H1 (cell line): Measurements from ENCODE around the gene CAMTA1. TPM values are rescaled to one million over a fixed set of nuclear protein-coding genes. Genes with fewer than 3 reads are reported as not detected.

Experiments
- CTCF ChIA-PET: fragments of 300-600 bp; sonication (Branson Sonifier 250); formaldehyde crosslinking; loops from one replicate; lab custom pipeline; 2021; ENCODE audit not compliant: partially characterized antibody; lab: Charles Lee
- POLR2A ChIA-PET: fragments of 300-600 bp; sonication (Branson Sonifier 250); formaldehyde crosslinking; loops from one replicate; lab custom pipeline; 2021; ENCODE audit warnings: inconsistent platforms; ENCODE audit not compliant: partially characterized antibody; lab: Charles Lee
- DNase-seq, 2 experiments: peaks; one replicate each; pipeline versions ENCODE4 v3.0.0 to v3.0.0-alpha.2; 2010 to 2022; ENCODE audit warnings: low spot score in 2 of 2, low read depth in 1 of 2, mixed read lengths in 1 of 2
- FAIRE-seq: peaks from 2 replicates; lab custom pipeline; 2011; peaks lifted over from hg19 to GRCh38; lab: Jason Lieb, UNC
- H2AFZ ChIP-seq: 2 replicates; pipeline ENCODE4 v1.8.1; 2012; ENCODE audit warnings: low read length, inconsistent platforms
- H2AK5ac ChIP-seq: 2 replicates; pipeline ENCODE4 v1.6.1; 2013; ENCODE audit warnings: low read depth, low read length
- H2BK120ac ChIP-seq: replicated peaks from 2 replicates; pipeline ENCODE3; 2013; ENCODE audit warnings: low read depth, low read length, inconsistent platforms
- H2BK12ac ChIP-seq: 2 replicates; pipeline ENCODE4 v1.6.1; 2013; ENCODE audit warnings: low read depth, low read length
- H2BK15ac ChIP-seq: 2 replicates; pipeline ENCODE4 v1.6.1; 2013; ENCODE audit warnings: low read length
- H2BK20ac ChIP-seq: 2 replicates; pipeline ENCODE4 v1.6.1; 2013; ENCODE audit warnings: low read length
- H2BK5ac ChIP-seq: 2 replicates; pipeline ENCODE4 v1.6.1; 2013; ENCODE audit warnings: low read depth, low read length
- H3K14ac ChIP-seq: 2 replicates; pipeline ENCODE4 v1.6.1; 2013; ENCODE audit warnings: inconsistent platforms; ENCODE audit not compliant: insufficient read length
- H3K18ac ChIP-seq: 2 replicates; pipeline ENCODE4 v1.6.1; 2013; ENCODE audit warnings: low read length; ENCODE audit errors: extremely low read depth
- H3K23ac ChIP-seq: 2 replicates; pipeline ENCODE4 v1.6.1; 2013; ENCODE audit warnings: inconsistent platforms; ENCODE audit not compliant: insufficient read length
- H3K23me2 ChIP-seq: 2 replicates; pipeline ENCODE4 v1.6.1; 2013; ENCODE audit warnings: low read depth, low read length
- H3K27ac ChIP-seq: 2 replicates; pipeline ENCODE4 v1.6.1; 2011; ENCODE audit warnings: low read depth, low read length, inconsistent platforms
- H3K27me3 ChIP-seq, 4 experiments: replicated peaks in 1 of 4; 1 replicate in 1 of 4; 2 replicates in 3 of 4; pipeline versions ENCODE4 v1.6.1 to v1.8.1; 2011 to 2013; ENCODE audit warnings: low read length in 3 of 4, mild to moderate bottlenecking in 3 of 4, inconsistent platforms in 2 of 4, mixed read lengths in 2 of 4, moderate library complexity in 1 of 4; ENCODE audit not compliant: control insufficient read depth in 3 of 4, insufficient read depth in 3 of 4; ENCODE audit errors: extremely low read depth in 1 of 4
- H3K36me3 ChIP-seq, 4 experiments: 2 replicates each; pipeline versions ENCODE4 v1.6.1 to v1.8.1; 2011 to 2013; ENCODE audit warnings: mild to moderate bottlenecking in 4 of 4, low read length in 3 of 4, moderate library complexity in 2 of 4, control low read depth in 1 of 4, inconsistent platforms in 1 of 4; ENCODE audit not compliant: insufficient read depth in 4 of 4, control insufficient read depth in 2 of 4
- H3K4ac ChIP-seq: replicated peaks from 2 replicates; pipeline ENCODE3; 2013; ENCODE audit warnings: low read length, low read depth, mixed read lengths, inconsistent platforms; ENCODE audit not compliant: insufficient read length
- H3K4me1 ChIP-seq, 4 experiments: replicated peaks in 1 of 4; 1 replicate in 1 of 4; 2 replicates in 3 of 4; pipeline versions ENCODE4 v1.6.1 to v1.8.1; 2011 to 2013; ENCODE audit warnings: low read length in 3 of 4, inconsistent platforms in 2 of 4, mixed read lengths in 1 of 4; ENCODE audit not compliant: insufficient read depth in 4 of 4, control insufficient read depth in 3 of 4
- H3K4me2 ChIP-seq, 2 experiments: 2 replicates each; pipeline versions ENCODE4 v1.6.1 to v1.8.1; 2011 to 2013; ENCODE audit warnings: low read depth in 2 of 2, low read length in 2 of 2, control low read depth in 1 of 2, inconsistent platforms in 1 of 2, mild to moderate bottlenecking in 1 of 2; ENCODE audit not compliant: insufficient read depth in 1 of 2
- H3K4me3 ChIP-seq, 4 experiments: fragments of 200-600, 300-600 bp in 1 of 4; sonication (generic), shearing (Covaris generic), sonication (Bioruptor Twin) in 1 of 4; 2 replicates each; pipeline versions ENCODE4 v1.5.1 to v1.8.1; 2011 to 2016; ENCODE audit warnings: low read length in 4 of 4, low read depth in 3 of 4, control low read depth in 2 of 4, inconsistent platforms in 2 of 4, mild to moderate bottlenecking in 2 of 4, mixed read lengths in 1 of 4, moderate library complexity in 1 of 4; ENCODE audit not compliant: insufficient read depth in 2 of 4; ENCODE audit errors: extremely low read depth in 1 of 4
- H3K56ac ChIP-seq: replicated peaks from 2 replicates; pipeline ENCODE3; 2013; ENCODE audit warnings: low read depth, mild to moderate bottlenecking, mixed read lengths, low read length, inconsistent platforms; ENCODE audit not compliant: insufficient read length
- H3K79me1 ChIP-seq: 2 replicates; pipeline ENCODE4 v1.6.1; 2013; ENCODE audit warnings: low read depth, low read length, control low read depth
- H3K79me2 ChIP-seq, 2 experiments: 2 replicates each; pipeline versions ENCODE4 v1.6.1 to v1.8.1; 2012 to 2013; ENCODE audit warnings: low read length in 2 of 2, mild to moderate bottlenecking in 2 of 2, inconsistent platforms in 1 of 2; ENCODE audit not compliant: insufficient read depth in 2 of 2, control insufficient read depth in 1 of 2
- H3K9ac ChIP-seq, 4 experiments: replicated peaks in 1 of 4; 1 replicate in 1 of 4; 2 replicates in 3 of 4; pipeline versions ENCODE4 v1.6.1 to v1.8.1; 2011 to 2013; ENCODE audit warnings: low read depth in 3 of 4, low read length in 3 of 4, control low read depth in 2 of 4, mild to moderate bottlenecking in 2 of 4, moderate library complexity in 2 of 4, inconsistent platforms in 1 of 4; ENCODE audit errors: extremely low read depth in 1 of 4
- H3K9me3 ChIP-seq, 2 experiments: 2 replicates each; pipeline versions ENCODE4 v1.6.1 to v1.8.1; 2012 to 2013; ENCODE audit warnings: mild to moderate bottlenecking in 2 of 2, moderate library complexity in 2 of 2, control low read depth in 1 of 2, inconsistent platforms in 1 of 2, low read depth in 1 of 2, low read length in 1 of 2, mixed read lengths in 1 of 2; ENCODE audit not compliant: insufficient read depth in 2 of 2
- H4K20me1 ChIP-seq, 2 experiments: replicated peaks in 1 of 2; 2 replicates each; pipeline versions ENCODE3 to v1.8.1; 2011 to 2013; ENCODE audit warnings: inconsistent platforms in 2 of 2, low read length in 2 of 2, mild to moderate bottlenecking in 1 of 2; ENCODE audit not compliant: insufficient read depth in 2 of 2, control insufficient read depth in 1 of 2
- H4K5ac ChIP-seq: 2 replicates; pipeline ENCODE4 v1.6.1; 2013; ENCODE audit warnings: low read length, low read depth, mixed read lengths, inconsistent platforms; ENCODE audit not compliant: insufficient read length
- H4K8ac ChIP-seq: 2 replicates; pipeline ENCODE4 v1.8.0; 2013; ENCODE audit warnings: mild to moderate bottlenecking, moderate library complexity, low read length, inconsistent platforms; ENCODE audit not compliant: insufficient read depth; ENCODE audit errors: extremely low read depth
- H4K91ac ChIP-seq: replicated peaks from 2 replicates; pipeline ENCODE3; 2013; ENCODE audit warnings: low read length, mixed read lengths, inconsistent platforms; ENCODE audit not compliant: insufficient read length
- GTF2F1 ChIP-seq: IDR thresholded peaks from 2 replicates; pipeline ENCODE4 v1.6.1; 2012; ENCODE audit warnings: low read depth, low read length, improper control_type of control experiment, borderline replicate concordance
- WGBS, 2 experiments: shearing (Covaris generic) in 1 of 2; methylation state at CpG; one replicate each; pipeline versions ENCODE4 v1.1.6 to v1.1.7; 2013 to 2015; ENCODE audit warnings: low lambda C conversion rate in 2 of 2, mixed read lengths in 2 of 2, inconsistent platforms in 1 of 2, low coverage in 1 of 2, missing lambda C conversion rate in 1 of 2; ENCODE audit not compliant: insufficient replicate concordance in 2 of 2, insufficient coverage in 1 of 2, insufficient read length in 1 of 2; ENCODE audit errors: extremely low coverage in 1 of 2, missing lambda C conversion rate in 1 of 2; 5-methylcytosine and 5-hydroxymethylcytosine counted together
- polyA plus RNA-seq, 7 experiments: library from polyadenylated mRNA; depleted of rRNA in 3 of 7; stranded (reverse) in 5 of 7; unstranded in 2 of 7; fragments of >200 nt in 5 of 7; fragments of 200-250 nt in 2 of 7; gene quantifications; 1 replicate in 5 of 7; 2 replicates in 1 of 7; 4 replicates in 1 of 7; pipeline versions ENCODE4 v1.2.1 to v1.2.3, GENCODE V29; 2011 to 2013; ENCODE audit warnings: missing spikeins in 2 of 7, mixed read lengths in 2 of 7
- total RNA-seq: library from RNA; stranded (reverse); fragmentation: NEBNext Ultra II Directional; extraction: Animal tissue kit (Norgen Biotek cat#: 25700); gene quantifications from 2 replicates; pipeline ENCODE4 v1.2.1, GENCODE V29; 2021

The CAMTA1 gene
- total and polyA plus RNA-seq, 2 of the 8 experiments (the other 6 are each of a cell fraction or from before 2014, with no cell fraction given), result 65.0 to 119 TPM

GRCh38 chr1:7595336-7595735 is 810.1 kb downstream of the CAMTA1 start:
- ChIA-PET CTCF (interaction anchor here (1.0 to 3.5 kb wide), 12 partner anchors 9 to 111 kb away, joined by 3 to 20 read pairs (median 5); no protein-coding TSS in a partner anchor), POLR2A (interaction anchor here (0.9 kb wide), 1 partner anchor 13 kb away, joined by 3 read pairs; no protein-coding TSS in a partner anchor)
- H3K4me1 ChIP-seq, result no peaks in the 10 kb centered on the region
- WGBS, 2 experiments, result 91% methylated on average over 8 of the region's 8 CpGs; no CpG with 5 or more reads in 1 of the 2 experiments
- no peak overlapping the region for H3K23ac ChIP-seq
- no peak overlapping the region for H2AFZ ChIP-seq
- no peak overlapping the region for H4K5ac ChIP-seq
- no peak overlapping the region; the same call in 1 of the 2 replicates for H3K18ac ChIP-seq
- H3K4me2 ChIP-seq, result no peak overlapping the region
- FAIRE-seq, result no peak
- no peaks in the 10 kb centered on the region for H3K27me3 ChIP-seq
- H3K56ac ChIP-seq, result no peak overlapping the region
- no peaks in the 10 kb centered on the region; a peak in 1 of 4 replicates for H3K9me3 ChIP-seq
- TF ChIP-seq GTF2F1, result no peak
- no peak overlapping the region for H2BK20ac ChIP-seq
- no peak overlapping the region for H2BK12ac ChIP-seq
- no peaks in the 10 kb centered on the region for H4K20me1 ChIP-seq
- no peak for DNase-seq
- no peaks in the 10 kb centered on the region for H3K79me1 ChIP-seq
- H4K8ac ChIP-seq, result no peak overlapping the region
- no peak overlapping the region for H2BK15ac ChIP-seq
- no peak overlapping the region for H2AK5ac ChIP-seq
- H2BK120ac ChIP-seq, result no peak overlapping the region
- H3K79me2 ChIP-seq, result no peaks in the 10 kb centered on the region
- H3K9ac ChIP-seq, result no peak overlapping the region
- H3K27ac ChIP-seq, result no peak overlapping the region
- H3K4me3 ChIP-seq, result no peak overlapping the region
- H4K91ac ChIP-seq, result no peak overlapping the region
- H3K14ac ChIP-seq, result no peak overlapping the region
- H3K23me2 ChIP-seq, result no peaks in the 10 kb centered on the region
- H3K36me3 ChIP-seq, result no peaks in the 10 kb centered on the region
- no peak overlapping the region for H2BK5ac ChIP-seq
- H3K4ac ChIP-seq, result no peak overlapping the region
